ENCODE measurements around the gene MT1F.

MT1F gene

DNA sequence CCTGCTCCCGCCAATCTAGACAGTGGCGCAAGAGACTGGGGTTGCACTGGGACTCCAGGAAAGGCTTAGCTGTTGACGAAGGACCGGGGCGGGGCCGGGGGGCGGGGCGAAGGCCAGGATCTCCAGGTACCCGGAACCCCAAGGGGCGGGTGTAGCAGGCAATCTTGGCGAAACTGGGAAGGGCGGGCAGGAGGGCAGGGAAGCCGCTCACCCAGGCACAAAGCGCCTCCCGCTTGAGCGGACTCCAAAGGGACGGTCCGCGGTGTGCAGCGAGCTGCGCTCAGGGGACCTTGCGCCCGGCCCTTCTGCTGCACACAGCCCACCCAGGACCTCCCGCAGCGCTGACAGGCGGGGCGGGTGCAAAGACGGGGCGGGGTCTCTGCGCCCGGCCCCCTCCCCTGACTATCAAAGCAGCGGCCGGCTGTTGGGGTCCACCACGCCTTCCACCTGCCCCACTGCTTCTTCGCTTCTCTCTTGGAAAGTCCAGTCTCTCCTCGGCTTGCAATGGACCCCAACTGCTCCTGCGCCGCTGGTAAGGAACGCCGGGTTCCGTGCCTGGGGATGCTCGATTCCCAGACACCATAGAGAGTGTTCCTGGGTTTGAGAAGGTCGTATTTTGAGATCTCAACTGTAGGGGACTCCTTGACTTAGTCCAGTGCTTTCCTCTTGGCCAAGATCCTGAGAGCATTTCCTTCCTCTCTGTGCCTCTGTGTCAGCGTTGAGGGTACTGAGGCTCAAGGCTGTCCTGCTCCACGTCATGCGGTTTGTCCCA is at the start of gene MT1F:
TSS of gene MT1F (plus strand) at position 405 of the 772 bp plus-strand sequence. CDS start at position 505, 100 bp downstream.
- no peak for TF ChIP-seq GATA3 (IDR thresholded peaks at IDR 0.05; ENCODE audit: low read depth, low read length)
- no peak for TF ChIP-seq GATA2 (IDR thresholded peaks at IDR 0.05; ENCODE audit: low read depth, low read length)

DNA sequence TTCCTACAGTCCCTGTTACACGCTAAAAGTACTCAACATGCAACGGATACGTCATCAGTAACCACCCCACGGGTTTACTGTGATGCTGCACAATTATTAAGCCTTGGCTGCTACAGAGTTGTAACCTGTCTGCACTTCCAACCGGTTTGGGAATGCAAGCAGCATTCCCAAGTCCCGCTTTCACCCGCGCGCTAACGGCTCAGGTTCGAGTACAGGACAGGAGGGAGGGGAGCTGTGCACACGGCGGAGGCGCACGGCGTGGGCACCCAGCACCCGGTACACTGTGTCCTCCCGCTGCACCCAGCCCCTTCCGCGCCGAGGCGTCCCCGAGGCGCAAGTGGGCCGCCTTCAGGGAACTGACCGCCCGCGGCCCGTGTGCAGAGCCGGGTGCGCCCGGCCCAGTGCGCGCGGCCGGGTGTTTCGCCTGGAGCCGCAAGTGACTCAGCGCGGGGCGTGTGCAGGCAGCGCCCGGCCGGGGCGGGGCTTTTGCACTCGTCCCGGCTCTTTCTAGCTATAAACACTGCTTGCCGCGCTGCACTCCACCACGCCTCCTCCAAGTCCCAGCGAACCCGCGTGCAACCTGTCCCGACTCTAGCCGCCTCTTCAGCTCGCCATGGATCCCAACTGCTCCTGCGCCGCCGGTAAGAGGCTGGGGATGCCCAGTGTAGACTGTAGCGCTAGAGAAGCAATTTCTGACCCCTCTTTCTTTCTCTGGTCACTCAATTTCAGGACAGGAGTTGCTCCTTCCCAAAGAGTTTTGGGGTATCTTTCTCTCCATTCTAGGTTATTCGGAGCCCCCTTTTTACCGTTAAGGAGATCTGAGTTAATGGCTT is 49.5 kb upstream of the MT1F start, which contains the start of gene MT2A:
TSS of gene MT2A (plus strand) at position 542 of the 833 bp plus-strand sequence. CDS start at position 614, 72 bp downstream.
- TF ChIP-seq GATA2 (IDR thresholded peaks at IDR 0.05; ENCODE audit: low read depth, low read length) (no peak), GATA3 (IDR thresholded peaks at IDR 0.05; ENCODE audit: low read depth, low read length) (no peak)

DNA sequence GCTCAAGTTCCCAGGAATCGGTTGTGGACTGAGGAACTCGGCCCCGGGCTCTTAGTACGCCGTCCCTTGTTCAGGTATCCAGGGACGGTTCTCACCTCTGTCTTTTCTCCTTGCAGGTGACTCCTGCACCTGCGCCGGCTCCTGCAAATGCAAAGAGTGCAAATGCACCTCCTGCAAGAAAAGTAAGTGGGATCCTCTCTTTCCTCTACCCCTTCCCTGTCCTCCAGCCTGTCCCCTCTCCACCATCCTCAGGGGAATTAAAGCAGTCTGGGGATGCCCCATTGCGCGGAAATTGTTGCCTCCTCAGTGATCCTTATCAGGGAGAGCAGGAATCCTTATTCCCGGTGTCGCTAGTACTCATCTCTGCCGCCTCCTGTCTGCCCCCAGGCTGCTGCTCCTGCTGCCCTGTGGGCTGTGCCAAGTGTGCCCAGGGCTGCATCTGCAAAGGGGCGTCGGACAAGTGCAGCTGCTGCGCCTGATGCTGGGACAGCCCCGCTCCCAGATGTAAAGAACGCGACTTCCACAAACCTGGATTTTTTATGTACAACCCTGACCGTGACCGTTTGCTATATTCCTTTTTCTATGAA is 48.8 kb upstream of the MT1F start:
- TF ChIP-seq GATA3 (IDR thresholded peaks at IDR 0.05; ENCODE audit: low read depth, low read length) (no peak), GATA2 (IDR thresholded peaks at IDR 0.05; ENCODE audit: low read depth, low read length) (peak; percentile 76)

DNA sequence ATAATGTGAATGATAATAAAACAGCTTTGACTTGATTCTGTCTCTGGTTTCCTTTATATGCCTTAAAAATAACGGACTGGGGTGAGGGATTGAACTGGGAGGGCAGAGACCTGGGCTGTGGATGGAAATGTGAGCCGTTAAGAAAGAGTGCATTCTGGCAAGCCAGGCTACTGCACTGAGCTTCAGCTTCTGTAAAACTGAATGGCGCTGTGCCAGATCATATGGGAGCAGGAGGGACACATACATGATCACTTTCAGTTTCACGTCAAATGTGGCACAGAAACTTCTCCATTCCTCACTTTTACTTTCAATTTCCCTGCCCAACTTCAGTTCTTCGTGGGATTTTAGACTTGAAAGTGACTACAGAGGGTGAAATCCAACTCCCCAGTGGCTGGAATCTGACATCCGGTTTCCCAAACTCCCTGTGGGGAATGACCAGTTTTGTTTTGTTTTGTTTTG is 48.3 kb upstream of the MT1F start:
- TF ChIP-seq GATA3 (IDR thresholded peaks at IDR 0.05; ENCODE audit: low read depth, low read length) (no peak), GATA2 (IDR thresholded peaks at IDR 0.05; ENCODE audit: low read depth, low read length) (no peak)

DNA sequence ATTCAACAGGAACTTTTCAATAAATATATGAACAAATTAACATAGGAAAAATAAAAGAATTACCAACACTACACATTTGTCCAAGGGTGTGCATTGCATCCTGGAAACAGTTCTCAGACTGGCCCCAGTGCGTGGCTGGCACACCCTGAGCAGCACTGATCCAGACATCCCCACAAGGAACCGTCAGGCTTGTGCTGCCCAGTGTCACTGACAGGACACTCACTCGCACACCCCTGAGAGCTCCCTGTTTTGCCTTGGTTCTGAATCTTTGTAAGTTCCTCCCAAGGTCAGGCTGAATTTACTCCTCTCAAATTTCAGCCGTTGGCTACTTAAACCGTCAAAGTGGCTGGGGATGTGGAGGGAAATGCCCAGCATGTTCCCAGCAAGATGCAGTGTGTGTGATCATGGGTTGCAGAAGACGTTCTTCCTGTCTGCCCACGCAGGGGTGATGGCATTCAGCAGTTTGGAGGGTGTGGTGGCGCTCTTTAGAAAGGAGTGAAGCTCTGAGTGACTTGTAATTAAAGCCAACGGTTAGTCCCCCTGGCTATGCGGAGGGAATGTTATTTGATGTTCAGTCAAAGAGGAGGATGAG is 47.6 kb upstream of the MT1F start:
- TF ChIP-seq GATA2 (IDR thresholded peaks at IDR 0.05; ENCODE audit: low read depth, low read length) (no peak), GATA3 (IDR thresholded peaks at IDR 0.05; ENCODE audit: low read depth, low read length) (no peak)

DNA sequence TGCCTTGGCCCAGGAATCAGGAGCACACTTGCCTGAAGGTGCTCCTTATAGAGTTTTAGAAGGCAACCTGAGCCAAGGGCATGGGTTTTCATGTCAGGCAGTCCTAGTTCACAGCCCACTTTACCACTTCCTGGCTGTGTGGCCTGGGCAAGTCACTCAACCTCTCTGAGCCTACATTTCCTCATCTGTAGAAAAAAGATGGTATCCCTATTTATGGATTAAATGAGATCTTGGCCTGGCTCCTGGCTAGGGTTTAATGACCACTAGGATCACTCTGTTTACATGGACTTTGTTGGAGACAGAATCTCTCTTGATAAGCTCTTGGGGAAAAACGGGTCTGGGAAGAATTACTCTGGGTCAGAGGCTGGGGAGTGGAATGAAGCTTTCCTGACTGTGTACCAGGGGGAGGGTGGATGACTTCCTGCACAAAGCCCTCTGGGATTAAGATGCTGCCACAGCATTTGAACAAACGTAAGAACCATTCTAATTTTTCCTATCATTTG is 47.1 kb upstream of the MT1F start:
- TF ChIP-seq GATA3 (IDR thresholded peaks at IDR 0.05; ENCODE audit: low read depth, low read length) (no peak), GATA2 (IDR thresholded peaks at IDR 0.05; ENCODE audit: low read depth, low read length) (no peak)

DNA sequence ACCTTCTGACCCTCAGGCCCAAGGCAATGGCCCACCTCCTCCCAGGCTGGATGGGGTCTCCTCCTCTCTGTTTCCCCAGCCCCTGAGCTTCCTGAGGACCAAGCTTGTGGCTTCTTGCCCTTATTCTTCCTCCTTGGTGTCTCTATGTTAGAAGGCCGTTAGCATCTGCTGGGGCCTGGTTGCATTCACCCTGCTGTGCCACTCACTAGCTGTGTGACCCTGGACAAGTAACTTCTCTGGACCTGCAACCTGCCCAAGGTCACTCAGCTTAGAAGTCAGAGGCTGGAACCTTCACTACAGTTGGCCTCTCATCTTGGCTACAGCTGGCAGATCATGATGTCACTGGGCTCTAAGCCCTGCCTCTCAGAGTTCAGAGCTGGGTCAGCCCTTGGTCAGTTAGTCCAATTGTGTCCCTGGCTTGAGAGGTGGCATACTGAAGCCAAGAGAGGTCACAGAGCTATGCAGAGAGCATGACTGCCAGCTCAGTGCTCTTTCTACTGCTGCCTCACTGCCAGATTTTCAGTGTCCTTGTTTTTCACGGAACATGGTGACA is 46.4 kb upstream of the MT1F start:
- TF ChIP-seq GATA2 (IDR thresholded peaks at IDR 0.05; ENCODE audit: low read depth, low read length) = no peak
- TF ChIP-seq GATA3 (IDR thresholded peaks at IDR 0.05; ENCODE audit: low read depth, low read length) = no peak

DNA sequence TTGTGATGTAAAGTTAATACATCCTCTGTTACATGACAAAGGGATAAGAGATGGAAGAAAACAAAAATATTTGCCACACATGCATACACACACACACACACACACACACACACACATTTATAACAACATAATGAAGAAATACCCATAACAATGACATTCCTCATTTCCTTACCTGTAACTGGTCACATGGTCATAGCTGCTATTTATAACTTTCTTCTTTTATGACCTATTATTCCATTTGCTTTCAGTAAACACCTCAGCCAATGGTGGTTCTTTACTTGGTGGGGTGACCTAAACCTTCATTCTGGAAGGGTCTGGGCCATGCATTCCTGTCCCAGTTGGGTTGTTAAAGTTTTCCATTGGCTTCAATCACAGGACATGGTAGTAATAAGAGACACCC is 44.1 kb upstream of the MT1F start:
- TF ChIP-seq GATA2 (IDR thresholded peaks at IDR 0.05; ENCODE audit: low read depth, low read length) (no peak), GATA3 (IDR thresholded peaks at IDR 0.05; ENCODE audit: low read depth, low read length) (no peak)

DNA sequence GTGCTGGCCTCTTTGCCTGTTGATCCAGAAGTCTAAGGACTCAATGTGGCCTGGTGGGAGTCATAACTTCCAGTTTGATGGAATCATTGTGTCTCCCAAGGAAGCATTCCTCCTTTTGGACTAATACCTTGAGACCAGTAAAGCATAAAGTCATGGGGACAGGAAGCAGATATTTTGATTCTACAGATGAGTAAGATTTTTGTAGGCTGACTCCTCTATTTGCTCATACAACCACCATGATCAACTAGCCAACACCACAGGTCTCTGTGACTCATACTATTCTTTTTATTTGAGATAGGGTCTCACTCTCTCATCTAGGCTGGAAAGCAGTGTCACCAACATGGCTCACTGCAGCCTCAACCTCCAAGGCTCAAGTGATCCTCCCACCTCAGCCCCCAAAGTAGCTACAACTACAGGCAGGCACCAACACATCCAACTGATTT is 43.2 kb upstream of the MT1F start:
- TF ChIP-seq GATA3 (IDR thresholded peaks at IDR 0.05; ENCODE audit: low read depth, low read length) = no peak
- no peak for TF ChIP-seq GATA2 (IDR thresholded peaks at IDR 0.05; ENCODE audit: low read depth, low read length)

DNA sequence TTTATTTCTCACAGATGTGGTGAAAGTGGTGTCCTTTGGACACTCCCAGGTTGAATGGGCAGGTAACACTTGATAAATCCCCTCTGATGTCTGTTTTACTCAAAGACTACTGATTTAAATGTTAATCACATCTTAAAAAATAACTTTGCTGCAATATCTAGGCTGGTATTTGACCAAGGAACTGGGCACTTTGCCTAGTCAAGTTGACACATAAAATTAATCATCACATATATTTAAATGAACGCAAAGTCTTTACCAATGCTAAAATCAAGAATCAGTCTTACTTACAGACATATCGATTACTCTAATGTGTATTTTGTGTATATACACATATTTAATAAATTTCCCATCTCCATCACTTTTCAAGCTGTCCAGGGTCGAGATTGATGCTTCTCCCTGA is 42.4 kb upstream of the MT1F start:
- TF ChIP-seq GATA2 (IDR thresholded peaks at IDR 0.05; ENCODE audit: low read depth, low read length) = no peak
- TF ChIP-seq GATA3 (IDR thresholded peaks at IDR 0.05; ENCODE audit: low read depth, low read length) = no peak

DNA sequence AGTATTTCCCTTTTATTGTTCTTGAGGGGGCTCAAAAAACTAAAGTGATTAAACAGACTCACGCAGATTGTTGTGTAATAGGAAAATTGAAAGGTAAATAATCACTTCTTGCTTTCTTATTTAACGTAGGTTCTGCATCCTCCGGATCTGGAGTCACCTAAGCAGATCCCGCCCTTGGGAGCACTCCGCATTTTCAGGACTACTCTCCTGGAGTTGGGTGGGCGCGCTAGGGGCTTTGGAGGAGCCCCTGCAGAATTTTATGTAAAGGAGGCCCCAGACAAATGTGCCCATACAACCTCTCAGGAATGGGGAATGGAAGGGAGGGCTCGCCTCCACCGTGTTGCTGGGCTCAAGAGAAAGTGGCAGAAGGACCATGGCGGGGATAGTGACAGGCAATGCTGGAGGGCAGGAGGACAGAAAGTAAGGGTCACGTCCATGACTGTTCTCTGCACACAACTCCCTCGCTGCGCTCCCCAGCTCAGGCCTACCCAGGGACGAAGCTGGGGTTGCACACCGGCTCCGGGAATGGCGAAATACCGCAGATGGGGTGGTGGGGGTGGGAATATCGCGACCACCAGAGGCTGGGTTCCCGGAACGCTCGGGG is 41.0 kb upstream of the MT1F start:
- TF ChIP-seq GATA2 (IDR thresholded peaks at IDR 0.05; ENCODE audit: low read depth, low read length) = no peak
- no peak for TF ChIP-seq GATA3 (IDR thresholded peaks at IDR 0.05; ENCODE audit: low read depth, low read length)

DNA sequence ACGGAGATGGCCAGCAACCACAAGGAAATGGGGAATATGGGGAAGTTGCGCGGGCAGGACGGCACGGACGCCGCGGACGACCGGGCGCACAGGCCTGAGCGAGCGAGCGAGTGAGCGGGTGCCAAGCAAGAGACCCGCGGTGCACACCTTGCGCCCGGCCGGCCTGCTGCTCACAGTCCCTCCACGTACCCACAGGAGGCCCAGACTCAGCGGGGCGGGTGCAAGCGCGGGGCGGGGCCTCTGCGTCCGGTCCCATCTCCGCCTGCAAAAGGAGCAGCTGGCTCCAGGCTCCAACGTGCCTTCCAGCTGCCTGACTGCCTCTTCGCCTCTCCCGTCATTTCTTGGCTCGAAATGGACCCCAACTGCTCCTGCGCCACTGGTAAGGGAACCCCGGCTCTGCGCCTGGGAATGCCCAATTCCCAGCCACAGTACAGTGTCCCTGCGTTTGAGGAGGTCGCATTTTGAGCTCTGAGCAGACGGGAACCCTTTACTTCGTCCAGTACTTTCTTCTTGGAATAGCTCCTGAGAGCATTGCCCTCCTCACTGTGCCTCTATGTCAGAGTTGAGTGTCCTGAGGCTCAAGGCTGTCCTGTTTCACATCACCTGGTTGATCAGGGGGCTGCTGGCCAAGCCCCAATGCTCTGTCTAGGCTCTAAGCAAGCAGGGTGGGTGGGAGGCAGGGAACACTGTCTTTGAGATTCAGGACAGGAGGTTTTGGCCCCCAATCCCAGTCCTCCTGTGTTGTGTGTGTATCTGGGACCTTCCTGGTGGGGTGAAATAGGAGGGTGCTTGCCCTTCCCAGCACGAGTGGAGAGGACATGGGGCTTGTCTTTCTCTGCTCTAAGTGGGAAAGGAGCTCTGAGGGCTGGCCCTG is 40.3 kb upstream of the MT1F start:
- TF ChIP-seq GATA2 (IDR thresholded peaks at IDR 0.05; ENCODE audit: low read depth, low read length) (no peak), GATA3 (IDR thresholded peaks at IDR 0.05; ENCODE audit: low read depth, low read length) (no peak)
